ENCODE data around the gene NEO1. TPM values are rescaled to one million over a fixed set of nuclear protein-coding genes. Genes with fewer than 3 reads are reported as not detected.

Gene NEO1
- total and polyA plus RNA-seq, 7 experiments from 2014 or later = 1.4 to 9.5 (median 6.4) TPM

- Mint-ChIP-seq H3K27ac (no peak overlapping the region), H3K27me3 (peaks cover 0 to 17% (median 0%) of the 10 kb centered on the region in 5 donors), H3K4me1 (peaks cover 0 to 8% (median 0%) of the 10 kb centered on the region in 7 donors), H3K36me3 (no peaks in the 10 kb centered on the region), H3K9me3 (no peaks in the 10 kb centered on the region), H3K4me3 (no peak overlapping the region)
- Histone ChIP-seq H3K27ac (ENCODE audit: low read depth, low read length) (no peak overlapping the region), H3K9me3 (ENCODE audit: control insufficient read depth in 2 of 3, low read length in 3 of 3) (no peaks in the 10 kb centered on the region), H3K27me3 (ENCODE audit: control insufficient read depth in 2 of 2, insufficient read depth in 2 of 2, low read length in 2 of 2) (no peaks in the 10 kb centered on the region), H3K4me1 (ENCODE audit: control insufficient read depth in 2 of 2, insufficient read depth in 2 of 2, low read length in 2 of 2) (no peaks in the 10 kb centered on the region), H3K36me3 (ENCODE audit: control insufficient read depth in 2 of 3, insufficient read depth in 3 of 3, low read length in 3 of 3) (no peaks in the 10 kb centered on the region), H3K4me3 (ENCODE audit: low read length) (no peak overlapping the region)
- ChIA-PET CTCF (no interaction called here), POLR2A (no interaction called here)
- ATAC-seq (no peak), DNase-seq (no peak)
- intact Hi-C loops (cut with micrococcal nuclease) = no loop called here
Observed at GRCh38 chr15:73110201-73110600, 57.9 kb downstream of the NEO1 start.

- Mint-ChIP-seq H3K4me1 (peaks cover 0 to 8% (median 4%) of the 10 kb centered on the region in 7 donors), H3K9me3 (no peaks in the 10 kb centered on the region), H3K4me3 (no peak overlapping the region), H3K27me3 (peaks cover 0 to 21% (median 0%) of the 10 kb centered on the region in 5 donors), H3K36me3 (peaks cover 0 to 18% (median 7%) of the 10 kb centered on the region in 5 donors), H3K27ac (peak overlapping the region in 1 of 9 donors; percentile 1)
- ATAC-seq = no peak
- no peaks in the 10 kb centered on the region for H3K27me3 ChIP-seq (ENCODE audit: control insufficient read depth in 2 of 2, insufficient read depth in 2 of 2, low read length in 2 of 2)
- no peaks in the 10 kb centered on the region for H3K9me3 ChIP-seq (ENCODE audit: control insufficient read depth in 2 of 3, low read length in 3 of 3)
- no peaks in the 10 kb centered on the region for H3K36me3 ChIP-seq (ENCODE audit: control insufficient read depth in 2 of 3, insufficient read depth in 3 of 3, low read length in 3 of 3)
- H3K4me3 ChIP-seq (ENCODE audit: low read length) = no peak overlapping the region
- ChIA-PET CTCF (no interaction called here), POLR2A (no interaction called here)
- no peak overlapping the region for H3K27ac ChIP-seq (ENCODE audit: low read depth, low read length)
- DNase-seq = no peak
- intact Hi-C loops (cut with micrococcal nuclease) = no loop called here
- no peaks in the 10 kb centered on the region for H3K4me1 ChIP-seq (ENCODE audit: control insufficient read depth in 2 of 2, insufficient read depth in 2 of 2, low read length in 2 of 2)
Observed at GRCh38 chr15:73114064-73114463, 61.8 kb downstream of the NEO1 start.

- CTCF ChIA-PET = no interaction called here
- POLR2A ChIA-PET = no interaction called here
- no peak overlapping the region for H3K27ac ChIP-seq (ENCODE audit: low read depth, low read length)
- intact Hi-C loops (cut with micrococcal nuclease) = no loop called here
- peaks cover 0 to 20% (median 7%) of the 10 kb centered on the region in 5 donors for H3K36me3 Mint-ChIP-seq
- H3K4me1 ChIP-seq (ENCODE audit: control insufficient read depth in 2 of 2, insufficient read depth in 2 of 2, low read length in 2 of 2) = no peaks in the 10 kb centered on the region
- H3K27me3 Mint-ChIP-seq = peaks cover 0 to 16% (median 3%) of the 10 kb centered on the region in 5 donors
- H3K9me3 ChIP-seq (ENCODE audit: control insufficient read depth in 2 of 3, low read length in 3 of 3) = no peaks in the 10 kb centered on the region
- peaks cover 0 to 8% (median 4%) of the 10 kb centered on the region in 7 donors for H3K4me1 Mint-ChIP-seq
- H3K4me3 Mint-ChIP-seq = no peak overlapping the region
- H3K27ac Mint-ChIP-seq = no peak overlapping the region
- ATAC-seq (no peak), DNase-seq (no peak)
- no peaks in the 10 kb centered on the region for H3K9me3 Mint-ChIP-seq
- H3K27me3 ChIP-seq (ENCODE audit: control insufficient read depth in 2 of 2, insufficient read depth in 2 of 2, low read length in 2 of 2) = no peaks in the 10 kb centered on the region
- H3K36me3 ChIP-seq (ENCODE audit: control insufficient read depth in 2 of 3, insufficient read depth in 3 of 3, low read length in 3 of 3) = no peaks in the 10 kb centered on the region
- H3K4me3 ChIP-seq (ENCODE audit: low read length) = no peak overlapping the region
Observed at GRCh38 chr15:73116164-73116563, 63.9 kb downstream of the NEO1 start.

GRCh38 chr15:73118055-73118454 lies 65.8 kb downstream of the NEO1 start:
- ATAC-seq = no peak
- intact Hi-C loops (cut with micrococcal nuclease) = no loop called here
- ChIA-PET CTCF (no interaction called here), POLR2A (no interaction called here)
- Mint-ChIP-seq H3K36me3 (peaks cover 0 to 21% (median 7%) of the 10 kb centered on the region in 5 donors), H3K9me3 (no peaks in the 10 kb centered on the region), H3K27ac (no peak overlapping the region), H3K27me3 (peaks cover 0 to 9% (median 0%) of the 10 kb centered on the region in 5 donors), H3K4me3 (no peak overlapping the region), H3K4me1 (peaks cover 0 to 7% (median 4%) of the 10 kb centered on the region in 7 donors)
- no peak overlapping the region for H3K4me3 ChIP-seq (ENCODE audit: low read length)
- no peaks in the 10 kb centered on the region for H3K4me1 ChIP-seq (ENCODE audit: control insufficient read depth in 2 of 2, insufficient read depth in 2 of 2, low read length in 2 of 2)
- H3K9me3 ChIP-seq (ENCODE audit: control insufficient read depth in 2 of 3, low read length in 3 of 3) = no peaks in the 10 kb centered on the region
- DNase-seq = no peak
- no peaks in the 10 kb centered on the region for H3K36me3 ChIP-seq (ENCODE audit: control insufficient read depth in 2 of 3, insufficient read depth in 3 of 3, low read length in 3 of 3)
- no peaks in the 10 kb centered on the region for H3K27me3 ChIP-seq (ENCODE audit: control insufficient read depth in 2 of 2, insufficient read depth in 2 of 2, low read length in 2 of 2)
- H3K27ac ChIP-seq (ENCODE audit: low read depth, low read length) = no peak overlapping the region

- ATAC-seq (no peak), DNase-seq (no peak)
- H3K27ac ChIP-seq (ENCODE audit: low read depth, low read length) = no peak overlapping the region
- H3K9me3 Mint-ChIP-seq = no peaks in the 10 kb centered on the region
- ChIA-PET POLR2A (no interaction called here), CTCF (no interaction called here)
- H3K4me3 ChIP-seq (ENCODE audit: low read length) = no peak overlapping the region
- peaks cover 0 to 9% (median 0%) of the 10 kb centered on the region in 5 donors for H3K27me3 Mint-ChIP-seq
- intact Hi-C loops (cut with micrococcal nuclease) = no loop called here
- H3K36me3 ChIP-seq (ENCODE audit: control insufficient read depth in 2 of 3, insufficient read depth in 3 of 3, low read length in 3 of 3) = no peaks in the 10 kb centered on the region
- peaks cover 0 to 7% (median 0%) of the 10 kb centered on the region in 7 donors for H3K4me1 Mint-ChIP-seq
- peaks cover 0 to 28% (median 14%) of the 10 kb centered on the region in 5 donors for H3K36me3 Mint-ChIP-seq
- H3K27me3 ChIP-seq (ENCODE audit: control insufficient read depth in 2 of 2, insufficient read depth in 2 of 2, low read length in 2 of 2) = no peaks in the 10 kb centered on the region
- no peak overlapping the region for H3K4me3 Mint-ChIP-seq
- no peak overlapping the region for H3K27ac Mint-ChIP-seq
- H3K9me3 ChIP-seq (ENCODE audit: control insufficient read depth in 2 of 3, low read length in 3 of 3) = no peaks in the 10 kb centered on the region
- H3K4me1 ChIP-seq (ENCODE audit: control insufficient read depth in 2 of 2, insufficient read depth in 2 of 2, low read length in 2 of 2) = no peaks in the 10 kb centered on the region
Observed at GRCh38 chr15:73119478-73119877, 67.2 kb downstream of the NEO1 start.

- peaks cover 0 to 9% (median 0%) of the 10 kb centered on the region in 5 donors for H3K27me3 Mint-ChIP-seq
- H3K4me1 Mint-ChIP-seq = peaks cover 0 to 7% (median 0%) of the 10 kb centered on the region in 7 donors
- H3K4me3 ChIP-seq (ENCODE audit: low read length) = no peak overlapping the region
- ATAC-seq = no peak
- H3K27me3 ChIP-seq (ENCODE audit: control insufficient read depth in 2 of 2, insufficient read depth in 2 of 2, low read length in 2 of 2) = no peaks in the 10 kb centered on the region
- no peak overlapping the region for H3K4me3 Mint-ChIP-seq
- no peaks in the 10 kb centered on the region for H3K4me1 ChIP-seq (ENCODE audit: control insufficient read depth in 2 of 2, insufficient read depth in 2 of 2, low read length in 2 of 2)
- POLR2A ChIA-PET = no interaction called here
- no peaks in the 10 kb centered on the region for H3K9me3 Mint-ChIP-seq
- H3K27ac ChIP-seq (ENCODE audit: low read depth, low read length) = no peak overlapping the region
- H3K9me3 ChIP-seq (ENCODE audit: control insufficient read depth in 2 of 3, low read length in 3 of 3) = no peaks in the 10 kb centered on the region
- CTCF ChIA-PET = no interaction called here
- H3K36me3 Mint-ChIP-seq = peaks cover 0 to 30% (median 20%) of the 10 kb centered on the region in 5 donors
- H3K36me3 ChIP-seq (ENCODE audit: control insufficient read depth in 2 of 3, insufficient read depth in 3 of 3, low read length in 3 of 3) = no peaks in the 10 kb centered on the region
- no peak overlapping the region for H3K27ac Mint-ChIP-seq
- no peak for DNase-seq
- intact Hi-C loops (cut with micrococcal nuclease) = no loop called here
Observed at GRCh38 chr15:73120269-73120668, 68.0 kb downstream of the NEO1 start.

- no peaks in the 10 kb centered on the region for H3K36me3 ChIP-seq (ENCODE audit: control insufficient read depth in 2 of 3, insufficient read depth in 3 of 3, low read length in 3 of 3)
- no peak overlapping the region for H3K27ac ChIP-seq (ENCODE audit: low read depth, low read length)
- intact Hi-C loops (cut with micrococcal nuclease) = no loop called here
- Mint-ChIP-seq H3K4me3 (no peak overlapping the region), H3K27ac (no peak overlapping the region), H3K27me3 (peaks cover 0 to 1% (median 0%) of the 10 kb centered on the region in 5 donors), H3K4me1 (peaks cover 0 to 2% (median 0%) of the 10 kb centered on the region in 7 donors), H3K9me3 (peaks cover 0 to 1% (median 0%) of the 10 kb centered on the region in 11 donors), H3K36me3 (peaks cover 0 to 27% (median 15%) of the 10 kb centered on the region in 5 donors)
- no peak overlapping the region for H3K4me3 ChIP-seq (ENCODE audit: low read length)
- no peak for DNase-seq
- CTCF ChIA-PET = no interaction called here
- no peaks in the 10 kb centered on the region for H3K4me1 ChIP-seq (ENCODE audit: control insufficient read depth in 2 of 2, insufficient read depth in 2 of 2, low read length in 2 of 2)
- H3K27me3 ChIP-seq (ENCODE audit: control insufficient read depth in 2 of 2, insufficient read depth in 2 of 2, low read length in 2 of 2) = no peaks in the 10 kb centered on the region
- POLR2A ChIA-PET = no interaction called here
- H3K9me3 ChIP-seq (ENCODE audit: control insufficient read depth in 2 of 3, low read length in 3 of 3) = no peaks in the 10 kb centered on the region
- no peak for ATAC-seq
Observed at GRCh38 chr15:73125219-73125618, 73.0 kb downstream of the NEO1 start.
